Left lung (tissue), 10 donors: ENCODE results near the gene CCDC167. TPM values are rescaled to one million over a fixed set of nuclear protein-coding genes. Genes with fewer than 3 reads are reported as not detected.

Experiments used
- ATAC-seq: fragments of 200-7000 bp; cut with Tn5 transposase; one replicate; pipeline ENCODE4 v1.9.1; 2020; ENCODE audit warnings: moderate library complexity
- DNase-seq, 4 donors: peaks; one replicate each; pipeline ENCODE4 v3.0.0-alpha.2; 2013 to 2020
- H3K27ac ChIP-seq, 2 donors: fragments of 200-600 bp; sonication (generic) in 1 of 2; one replicate each; pipeline versions ENCODE4 v1.5.0 to v1.8.0; 2020 to 2021
- H3K27me3 ChIP-seq, 2 donors: fragments of 200-600 bp; sonication (generic) in 1 of 2; one replicate each; pipeline versions ENCODE4 v1.5.0 to v1.8.0; 2020 to 2021
- H3K36me3 ChIP-seq, 2 donors: fragments of 200-600 bp; sonication (generic) in 1 of 2; one replicate each; pipeline versions ENCODE4 v1.5.0 to v1.8.0; 2020 to 2021
- H3K4me1 ChIP-seq, 2 donors: fragments of 200-600 bp; one replicate each; pipeline ENCODE4 v1.8.0; 2021
- H3K4me3 ChIP-seq, 2 donors: fragments of 200-600 bp; sonication (generic) in 1 of 2; one replicate each; pipeline versions ENCODE4 v1.5.0 to v1.8.0; 2020 to 2021; ENCODE audit warnings: mild to moderate bottlenecking in 1 of 2
- H3K9me3 ChIP-seq, 2 donors: fragments of 200-600 bp; sonication (generic) in 1 of 2; one replicate each; pipeline versions ENCODE4 v1.5.0 to v1.8.0; 2020 to 2021
- intact Hi-C, 2 donors: fragments of 100-400 bp; cut with DNase I; formaldehyde crosslinking; loops; one replicate each; pipeline versions ENCODE4 v1.11.2 to v1.14.2; 2022
- polyA plus RNA-seq, 6 donors: library from polyadenylated mRNA; unstranded; fragments of 120-200 nt; gene quantifications; one replicate each; pipeline ENCODE4 v1.2.1, GENCODE V29; 2013; ENCODE audit not compliant: insufficient read length in 6 of 6
- total RNA-seq, 2 donors: library from RNA; stranded (reverse); fragmentation: NEBNext Ultra II Directional; extraction: Animal tissue kit (Norgen Biotek cat#: 25700); gene quantifications; one replicate each; pipeline ENCODE4 v1.2.1, GENCODE V29; 2021
- TF ChIP-seq, protein P1 (sequence below), 2 donors: fragments of 200-600 bp; sonication (generic) in 1 of 2; IDR thresholded peaks; one replicate each; pipeline versions ENCODE4 v1.5.0 to v1.8.0; 2021; ENCODE audit warnings: antibody characterized with exemption in 2 of 2
- donor health status: DM: no; HTN: yes; CAD: no.
- donor health status: DM: no; HTN: no; CAD: no.

The CCDC167 gene
- total and polyA plus RNA-seq, 8 donors, result 18.2 to 25.2 (median 23.7) TPM

DNA sequence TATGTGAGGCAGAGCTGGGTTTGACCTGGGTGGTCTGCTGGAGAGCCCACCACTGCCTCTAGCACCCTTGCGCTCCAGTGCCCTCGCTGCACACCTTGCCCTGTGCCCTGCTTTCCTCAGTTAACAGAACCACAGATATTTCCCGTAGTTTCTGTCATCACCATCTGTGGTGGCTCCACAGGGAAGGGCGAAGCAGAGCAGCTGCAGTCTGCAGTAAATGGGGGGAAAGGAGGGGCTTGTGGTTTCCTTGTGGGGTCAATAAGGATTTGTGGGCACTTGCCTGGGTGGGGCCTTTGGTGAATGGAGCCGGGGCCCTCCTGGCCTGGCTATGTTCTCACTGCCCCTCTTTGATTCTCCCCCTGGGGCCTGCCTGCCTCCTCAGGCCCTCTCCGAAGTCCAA is 21.2 kb upstream of the CCDC167 start:
- Histone ChIP-seq H3K9me3 (no peaks in the 10 kb centered on the region), H3K27ac (no peak overlapping the region), H3K4me3 (no peak overlapping the region), H3K4me1 (peaks cover 0 to 4% of the 10 kb centered on the region in 2 donors), H3K36me3 (no peaks in the 10 kb centered on the region), H3K27me3 (peaks cover 0 to 61% of the 10 kb centered on the region in 2 donors)
- TF ChIP-seq, protein P1, sequence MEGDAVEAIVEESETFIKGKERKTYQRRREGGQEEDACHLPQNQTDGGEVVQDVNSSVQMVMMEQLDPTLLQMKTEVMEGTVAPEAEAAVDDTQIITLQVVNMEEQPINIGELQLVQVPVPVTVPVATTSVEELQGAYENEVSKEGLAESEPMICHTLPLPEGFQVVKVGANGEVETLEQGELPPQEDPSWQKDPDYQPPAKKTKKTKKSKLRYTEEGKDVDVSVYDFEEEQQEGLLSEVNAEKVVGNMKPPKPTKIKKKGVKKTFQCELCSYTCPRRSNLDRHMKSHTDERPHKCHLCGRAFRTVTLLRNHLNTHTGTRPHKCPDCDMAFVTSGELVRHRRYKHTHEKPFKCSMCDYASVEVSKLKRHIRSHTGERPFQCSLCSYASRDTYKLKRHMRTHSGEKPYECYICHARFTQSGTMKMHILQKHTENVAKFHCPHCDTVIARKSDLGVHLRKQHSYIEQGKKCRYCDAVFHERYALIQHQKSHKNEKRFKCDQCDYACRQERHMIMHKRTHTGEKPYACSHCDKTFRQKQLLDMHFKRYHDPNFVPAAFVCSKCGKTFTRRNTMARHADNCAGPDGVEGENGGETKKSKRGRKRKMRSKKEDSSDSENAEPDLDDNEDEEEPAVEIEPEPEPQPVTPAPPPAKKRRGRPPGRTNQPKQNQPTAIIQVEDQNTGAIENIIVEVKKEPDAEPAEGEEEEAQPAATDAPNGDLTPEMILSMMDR (IDR thresholded peaks at IDR 0.05), result no peak
- ATAC-seq (no peak), DNase-seq (no peak)
- intact Hi-C loops, result no loop called here

DNA sequence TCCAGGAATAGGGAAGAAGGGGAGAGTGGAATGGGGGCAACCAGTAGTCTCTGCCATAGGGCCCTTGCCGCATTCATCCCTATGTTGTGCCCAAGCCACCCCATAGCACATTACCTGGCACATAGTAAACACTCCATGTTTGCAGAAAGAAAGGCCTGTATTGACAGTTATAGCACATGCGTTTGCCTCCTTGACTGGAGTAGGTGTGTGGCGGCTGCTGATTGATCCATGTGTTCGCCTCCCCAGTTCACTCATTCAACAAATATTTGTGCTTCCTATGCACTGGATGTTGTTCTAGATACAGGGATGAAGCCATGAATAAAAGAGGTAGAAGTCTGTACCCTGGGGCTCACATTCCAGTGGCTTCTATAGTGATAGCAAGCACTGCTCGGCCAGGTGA is 19.8 kb upstream of the CCDC167 start:
- H3K27me3 ChIP-seq, result peaks cover 0 to 58% of the 10 kb centered on the region in 2 donors
- TF ChIP-seq, protein P1 (IDR thresholded peaks at IDR 0.05), result no peak
- H3K36me3 ChIP-seq, result no peaks in the 10 kb centered on the region
- H3K4me3 ChIP-seq, result no peak overlapping the region
- peaks cover 0 to 11% of the 10 kb centered on the region in 2 donors for H3K4me1 ChIP-seq
- DNase-seq (no peak), ATAC-seq (no peak)
- no peaks in the 10 kb centered on the region for H3K9me3 ChIP-seq
- intact Hi-C loops, result no loop called here
- no peak overlapping the region for H3K27ac ChIP-seq

DNA sequence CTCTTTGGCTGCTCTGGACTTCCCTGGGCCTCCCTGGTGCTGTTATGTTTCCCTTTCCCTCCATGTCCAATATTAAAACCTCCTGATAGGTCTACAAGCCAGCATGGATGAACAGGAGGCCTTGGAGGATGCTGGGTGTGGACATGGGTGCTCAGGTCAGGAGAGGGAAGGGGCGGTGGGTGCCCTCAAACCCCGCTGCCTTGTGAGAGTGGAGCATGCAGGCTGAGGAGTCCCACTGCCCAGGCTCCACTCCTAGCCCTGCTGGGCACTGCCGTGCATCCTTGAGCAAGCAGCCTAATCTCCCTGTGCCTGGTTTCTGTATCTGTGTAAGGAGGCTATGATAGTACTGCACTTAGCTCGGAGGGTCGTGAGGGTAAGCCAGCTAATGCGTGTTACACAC is 18.4 kb upstream of the CCDC167 start:
- Histone ChIP-seq H3K27ac (no peak overlapping the region), H3K4me3 (no peak overlapping the region), H3K9me3 (no peaks in the 10 kb centered on the region), H3K36me3 (no peaks in the 10 kb centered on the region), H3K4me1 (peaks cover 0 to 11% of the 10 kb centered on the region in 2 donors), H3K27me3 (peaks cover 5 to 70% of the 10 kb centered on the region in 2 donors)
- intact Hi-C loops, result no loop called here
- ATAC-seq, result no peak
- TF ChIP-seq, protein P1 (IDR thresholded peaks at IDR 0.05), result no peak
- DNase-seq, result no peak

DNA sequence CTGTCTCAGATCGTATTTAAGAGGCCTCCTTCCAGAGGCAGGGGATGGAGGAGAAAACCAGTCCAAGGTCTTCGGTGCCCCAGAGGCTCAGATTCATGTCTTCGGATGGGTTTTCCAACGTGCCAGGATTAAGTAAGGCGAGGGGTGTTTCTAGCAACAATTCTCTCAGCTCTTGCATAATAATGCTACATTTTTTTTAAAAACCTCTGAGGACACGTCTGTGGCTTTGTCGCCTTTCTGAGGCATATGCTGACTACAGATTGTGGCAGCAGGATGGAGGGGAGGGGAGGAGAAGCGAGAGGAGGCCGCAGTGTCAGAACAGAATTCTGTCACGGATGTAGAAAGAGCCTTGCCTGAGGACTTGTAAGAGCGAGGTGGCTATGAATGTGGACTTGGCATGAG is 17.7 kb upstream of the CCDC167 start:
- peaks cover 7 to 70% of the 10 kb centered on the region in 2 donors for H3K27me3 ChIP-seq
- H3K27ac ChIP-seq, result peak overlapping the region in 1 of 2 donors; percentile 28
- no peak overlapping the region for H3K4me3 ChIP-seq
- TF ChIP-seq, protein P1 (IDR thresholded peaks at IDR 0.05), result no peak
- H3K4me1 ChIP-seq, result peaks cover 0 to 11% of the 10 kb centered on the region in 2 donors
- no peak for DNase-seq
- ATAC-seq, result peak; percentile 13
- H3K9me3 ChIP-seq, result no peaks in the 10 kb centered on the region
- intact Hi-C loops, result no loop called here
- H3K36me3 ChIP-seq, result no peaks in the 10 kb centered on the region

DNA sequence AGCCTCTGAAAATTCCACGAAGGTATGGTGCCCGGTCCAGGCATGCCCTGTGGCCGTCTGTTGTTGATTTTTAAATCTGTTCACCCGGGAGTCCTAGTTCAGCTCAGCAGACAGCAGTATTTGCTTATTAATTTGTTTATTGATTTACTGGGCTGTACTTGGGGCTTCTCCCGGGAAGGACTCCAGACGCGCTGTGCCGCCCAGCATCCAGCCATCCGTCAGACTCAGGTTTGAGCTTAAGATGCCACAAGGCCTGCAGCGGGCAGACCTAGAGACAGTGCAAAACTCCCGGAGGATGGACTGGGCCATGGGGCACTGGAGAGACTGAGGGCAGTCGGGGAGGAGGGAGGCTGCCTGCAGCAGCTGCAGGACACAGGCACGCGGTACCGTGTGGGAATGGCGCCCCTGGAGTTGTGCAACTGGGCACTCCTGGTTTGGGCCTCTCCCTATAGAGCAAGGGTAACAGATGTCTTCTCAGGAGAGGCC is 17.3 kb upstream of the CCDC167 start:
- DNase-seq (no peak), ATAC-seq (no peak)
- TF ChIP-seq, protein P1 (IDR thresholded peaks at IDR 0.05), result no peak
- H3K4me3 ChIP-seq, result no peak overlapping the region
- H3K4me1 ChIP-seq, result peaks cover 0 to 11% of the 10 kb centered on the region in 2 donors
- intact Hi-C loops, result no loop called here
- no peaks in the 10 kb centered on the region for H3K36me3 ChIP-seq
- no peaks in the 10 kb centered on the region for H3K9me3 ChIP-seq
- H3K27ac ChIP-seq, result peak overlapping the region in 1 of 2 donors; percentile 28
- peaks cover 7 to 70% of the 10 kb centered on the region in 2 donors for H3K27me3 ChIP-seq
